Stimulated activated CD4-positive, alpha-beta T cell treated with anti-CD3 and anti-CD28 coated beads, TNF-alpha, amount 100 ng/mL, for 24 hours (primary cell): ENCODE data around the gene C17orf58.
"Not testable (repeated sequence)": the region's sequence is repeated elsewhere in the genome, so short reads cannot be mapped to it uniquely, and the experiment has no call there.

Source experiments
- DNase-seq, 3 experiments: peaks; one replicate each; pipeline ENCODE4 v3.0.0-alpha.2; 2020; ENCODE audit warnings: low read depth in 3 of 3

The C17orf58 gene

DNA sequence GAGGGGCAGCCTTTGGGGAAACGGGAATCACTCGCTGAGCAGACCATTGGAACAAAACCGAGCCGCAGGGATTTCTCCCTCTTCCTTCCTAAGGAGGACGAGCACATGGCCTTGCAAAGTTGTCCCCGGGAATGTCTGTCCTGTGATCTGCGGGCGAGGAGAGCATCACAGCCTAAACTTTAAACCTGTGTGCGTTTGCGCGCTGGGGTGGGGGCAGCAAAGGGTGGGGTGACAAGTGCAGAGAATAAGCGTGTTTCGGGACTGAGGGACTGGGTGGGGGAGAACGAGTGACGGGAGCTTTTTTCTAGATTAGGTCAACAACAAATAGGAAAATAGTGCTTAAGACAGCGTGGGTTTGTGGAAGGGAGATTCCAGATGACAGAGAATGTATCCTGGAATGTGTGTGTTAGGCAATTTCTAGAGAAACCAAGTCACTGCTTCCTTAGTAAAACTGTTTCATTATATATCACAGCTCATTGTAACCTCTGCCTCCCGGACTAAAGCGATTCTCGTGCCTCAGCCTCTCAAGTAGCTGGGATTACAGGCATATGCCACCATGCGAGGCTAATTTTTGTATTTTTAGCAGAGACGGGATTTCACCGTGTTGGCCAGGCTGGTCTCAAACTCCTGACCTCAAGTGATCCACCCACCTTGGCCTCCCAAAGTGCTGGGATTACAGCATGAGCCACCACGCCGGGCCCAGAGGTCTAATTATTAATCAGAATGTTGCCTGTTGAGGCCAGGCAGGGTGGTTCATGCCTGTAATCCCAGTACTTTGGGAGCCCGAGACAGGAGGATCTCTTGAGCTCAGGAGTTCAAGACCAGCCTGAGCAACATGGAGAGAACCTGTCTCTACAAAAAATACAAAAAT is at the start of gene C17orf58:
Gene C17orf58, minus strand, starts transcription at position 169 of the 871 bp plus-strand sequence. CDS start 271 bp downstream, outside the sequence.
- peak in 1 of 3 experiments; percentile 43 for DNase-seq

- DNase-seq: no peak
Observed at GRCh38 chr17:68036304-68037147, 40.3 kb upstream of the C17orf58 start.

DNA sequence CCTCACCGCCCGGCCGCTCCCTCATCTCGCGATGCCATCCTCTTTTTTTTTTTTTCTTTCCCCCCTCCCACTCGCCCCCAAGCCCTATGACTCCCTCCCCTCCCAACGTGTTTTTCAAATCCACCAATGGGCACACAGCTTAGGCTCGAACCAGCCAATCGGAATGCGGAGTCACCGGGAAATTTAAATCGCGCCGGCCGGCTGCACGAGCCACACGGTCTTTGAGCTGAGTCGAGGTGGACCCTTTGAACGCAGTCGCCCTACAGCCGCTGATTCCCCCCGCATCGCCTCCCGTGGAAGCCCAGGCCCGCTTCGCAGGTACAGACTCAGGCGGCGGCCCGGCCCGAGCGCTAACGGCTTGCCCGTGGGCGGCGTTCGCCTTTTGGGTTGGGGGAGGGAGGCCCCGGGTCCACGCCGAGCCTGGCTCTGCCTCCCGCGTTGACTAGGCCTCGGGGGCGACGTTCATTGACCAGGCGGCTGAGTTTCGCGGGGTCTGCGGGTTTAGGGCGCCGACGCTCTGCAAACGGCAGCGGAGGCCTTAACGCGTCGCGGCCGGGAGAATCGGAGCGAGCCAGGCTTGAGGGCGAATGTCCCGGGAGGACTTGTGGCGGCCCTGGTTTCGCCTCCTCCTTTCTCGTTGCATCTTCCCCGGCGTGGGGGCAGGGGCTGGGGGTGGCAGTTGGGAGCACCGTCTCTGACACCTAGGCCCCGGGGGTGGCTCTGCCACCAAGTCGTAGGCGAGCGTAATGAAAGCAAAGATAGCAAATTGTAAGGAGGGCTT is 39.4 kb upstream of the C17orf58 start, which contains the start of gene KPNA2:
Gene KPNA2, plus strand, starts transcription at position 213 of the 781 bp plus-strand sequence. CDS start 1,398 bp downstream, outside the sequence.
- DNase-seq: peak; percentile 77 to 89 (median 87)

DNA sequence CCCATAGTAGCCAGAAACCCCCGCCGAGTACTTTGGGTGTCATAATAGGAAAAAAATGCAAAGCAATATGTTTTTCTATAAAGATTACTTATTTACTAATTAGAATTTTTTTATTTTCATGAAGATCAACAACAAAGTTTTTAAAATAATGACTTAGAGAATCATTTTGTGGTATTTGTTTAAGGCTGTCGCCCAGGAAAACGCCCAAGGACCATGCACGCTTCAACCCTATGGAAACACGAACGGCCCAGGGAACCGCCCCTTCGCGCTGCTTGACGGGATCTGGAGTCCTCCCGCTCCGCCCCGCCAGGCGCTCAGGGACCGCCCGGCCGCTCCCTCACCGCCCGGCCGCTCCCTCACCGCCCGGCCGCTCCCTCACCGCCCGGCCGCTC is 38.9 kb upstream of the C17orf58 start:
- peak; percentile 78 to 93 (median 81) for DNase-seq

DNA sequence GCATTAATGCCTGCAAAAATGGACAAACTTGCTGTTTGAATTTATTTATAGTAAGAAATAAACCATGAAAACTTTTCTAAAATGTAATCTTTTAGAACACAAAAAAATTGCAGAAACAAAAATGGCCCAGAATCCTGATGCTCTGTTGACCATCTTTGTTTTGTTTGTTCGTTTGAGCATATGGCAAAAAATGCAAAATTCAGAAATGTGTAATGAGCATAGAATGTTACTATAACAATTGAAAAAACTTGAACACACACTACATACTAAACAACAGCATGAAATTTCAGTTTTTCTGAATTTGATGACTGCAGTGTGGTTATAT is 38.1 kb upstream of the C17orf58 start:
- DNase-seq: no peak

DNA sequence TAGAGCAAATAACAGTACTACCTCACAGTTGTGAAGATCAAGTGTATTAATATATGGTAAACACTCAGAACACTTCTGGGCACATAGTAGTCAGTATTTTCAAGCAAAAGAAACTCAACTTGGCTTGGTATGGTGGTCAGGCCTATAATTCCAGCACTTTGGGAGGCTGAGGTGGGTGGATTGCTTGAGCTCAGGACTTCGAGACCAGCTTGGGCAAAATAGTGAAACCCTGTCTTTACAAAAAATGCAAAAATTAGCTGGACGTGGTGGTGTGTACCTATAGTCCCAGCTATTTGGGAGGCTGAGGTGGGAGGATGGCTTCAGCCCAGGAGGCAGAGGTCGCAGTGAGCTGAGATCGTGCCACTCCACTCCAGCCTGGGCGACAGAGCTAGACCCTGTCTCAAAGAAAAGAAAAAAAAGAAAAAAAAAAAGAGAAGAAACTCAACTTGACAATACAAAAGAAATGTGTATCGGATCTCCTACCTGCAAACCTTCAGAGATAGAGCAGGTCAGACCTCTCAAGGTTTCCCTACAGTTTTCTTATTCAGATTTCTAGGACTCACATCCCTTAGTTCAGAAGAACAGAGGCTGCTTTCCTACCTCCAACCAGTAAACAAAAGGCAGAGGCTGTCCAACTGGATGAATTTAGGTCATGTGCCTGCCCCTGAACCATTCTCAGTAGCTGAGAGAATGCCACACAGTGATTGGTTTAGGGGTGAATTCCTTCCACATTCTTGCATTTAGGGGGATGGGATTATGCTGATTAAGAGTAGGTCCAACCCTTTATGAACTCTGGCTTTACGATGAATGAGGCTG is 37.6 kb upstream of the C17orf58 start:
- no peak for DNase-seq

GRCh38 chr17:68029512-68030215 is 33.4 kb upstream of the C17orf58 start:
- DNase-seq: no peak

GRCh38 chr17:68022547-68022946 is 26.3 kb upstream of the C17orf58 start:
- DNase-seq: not testable (repeated sequence)

DNA sequence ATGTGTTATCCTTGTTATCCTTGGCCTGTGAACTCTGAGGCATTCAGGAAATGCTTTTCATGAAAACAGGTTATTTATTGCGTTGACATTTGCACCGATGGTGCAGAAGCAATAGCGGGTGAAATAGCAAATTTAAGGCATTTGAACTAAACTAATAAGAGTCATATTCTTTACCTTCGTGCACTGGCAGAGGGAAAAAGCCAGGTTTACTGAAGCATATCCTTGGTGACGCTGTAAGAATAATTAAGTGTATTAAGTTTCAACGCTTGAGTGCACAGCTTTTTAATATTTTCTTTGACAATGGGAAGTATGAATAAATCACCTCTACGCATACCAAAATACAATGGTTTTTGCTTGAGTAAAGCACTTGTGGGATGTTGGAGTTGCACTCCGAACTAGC is 25.7 kb upstream of the C17orf58 start:
- DNase-seq: no peak

DNA sequence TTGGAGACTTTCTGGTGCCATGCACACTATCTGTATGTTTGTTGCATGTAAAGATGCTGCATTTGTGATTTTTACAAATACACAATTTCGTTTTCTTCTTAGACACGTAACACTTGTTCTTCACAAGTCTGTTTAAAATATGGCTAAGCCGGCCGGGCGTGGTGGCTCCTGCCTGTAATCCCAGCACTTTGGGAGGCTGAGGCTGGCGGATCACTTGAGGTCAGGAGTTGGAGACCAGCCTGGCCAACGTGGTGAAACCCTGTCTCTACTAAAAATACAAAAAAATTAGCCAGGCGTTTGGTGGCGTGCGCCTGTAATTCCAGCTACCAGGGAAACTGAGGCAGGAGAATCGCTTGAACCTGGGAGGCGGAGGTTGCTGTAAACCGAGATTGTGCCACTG is 24.5 kb upstream of the C17orf58 start:
- not testable (repeated sequence) for DNase-seq

- DNase-seq: no peak
Observed at GRCh38 chr17:68020409-68020756, 24.1 kb upstream of the C17orf58 start.

- peak; percentile 98 to 99 (median 98) for DNase-seq
Observed at GRCh38 chr17:68019675-68020408, 23.6 kb upstream of the C17orf58 start.

- DNase-seq: no peak
Observed at GRCh38 chr17:68019336-68019674, 23.0 kb upstream of the C17orf58 start.

DNA sequence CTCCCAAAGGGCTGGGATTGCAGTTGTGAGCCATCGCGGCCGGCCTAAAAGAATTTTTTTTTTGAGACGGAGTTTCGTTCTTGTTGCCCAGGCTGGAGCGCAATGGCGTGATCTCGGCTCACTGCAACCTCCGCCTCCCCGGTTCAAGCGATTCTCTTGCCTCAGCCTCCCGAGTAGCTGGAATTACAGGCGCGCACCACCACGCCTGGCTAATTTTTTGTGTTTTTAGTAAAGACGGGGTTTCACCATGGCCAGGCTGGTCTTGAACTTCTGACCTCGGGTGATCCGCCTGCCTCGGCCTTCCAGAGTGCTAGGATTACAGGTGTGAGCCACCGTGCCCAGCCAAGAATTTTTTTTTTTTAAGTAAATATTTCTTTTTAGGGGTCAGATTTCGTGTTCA is 22.2 kb upstream of the C17orf58 start:
- not testable (repeated sequence) for DNase-seq

DNA sequence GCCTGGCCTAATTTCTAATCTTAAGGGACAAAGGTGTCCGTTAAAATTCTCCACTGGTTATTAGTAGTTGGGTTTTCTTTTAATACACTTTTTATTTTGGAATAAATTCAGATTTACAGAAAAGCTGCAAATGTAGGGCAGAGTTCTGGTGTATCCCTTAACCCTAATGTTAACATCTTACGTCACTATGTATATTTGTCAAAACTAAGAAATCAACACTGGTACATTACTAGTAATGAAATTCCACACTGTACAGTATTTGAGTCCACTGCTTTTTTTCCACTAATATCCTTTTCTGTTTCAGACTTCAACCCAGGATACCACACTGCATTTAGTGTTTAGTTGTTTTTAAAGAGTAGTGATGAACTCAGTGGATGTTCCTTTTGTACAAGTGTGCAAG is 20.6 kb upstream of the C17orf58 start:
- no peak for DNase-seq

- DNase-seq: no peak
Observed at GRCh38 chr17:68015081-68015723, 18.9 kb upstream of the C17orf58 start.

DNA sequence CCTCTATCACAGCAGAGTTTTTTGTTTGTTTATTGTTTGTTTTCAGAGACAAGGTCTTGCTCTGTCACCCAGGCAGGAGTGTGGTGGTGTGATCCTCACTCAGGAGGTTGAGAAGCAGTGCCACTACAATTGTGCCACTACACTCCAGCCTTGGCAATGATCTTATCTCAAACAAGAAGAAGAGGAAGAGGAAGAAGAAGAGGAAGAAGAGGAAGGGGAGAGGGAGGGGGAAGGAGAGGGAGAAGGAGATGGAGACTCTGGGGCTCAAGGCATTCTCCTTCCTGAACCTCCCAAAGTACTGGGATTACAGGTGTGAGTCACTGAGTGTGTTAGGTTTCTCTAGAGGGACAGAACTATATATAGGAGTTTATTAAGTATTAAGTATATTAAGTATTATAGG is 17.1 kb upstream of the C17orf58 start:
- no peak for DNase-seq

DNA sequence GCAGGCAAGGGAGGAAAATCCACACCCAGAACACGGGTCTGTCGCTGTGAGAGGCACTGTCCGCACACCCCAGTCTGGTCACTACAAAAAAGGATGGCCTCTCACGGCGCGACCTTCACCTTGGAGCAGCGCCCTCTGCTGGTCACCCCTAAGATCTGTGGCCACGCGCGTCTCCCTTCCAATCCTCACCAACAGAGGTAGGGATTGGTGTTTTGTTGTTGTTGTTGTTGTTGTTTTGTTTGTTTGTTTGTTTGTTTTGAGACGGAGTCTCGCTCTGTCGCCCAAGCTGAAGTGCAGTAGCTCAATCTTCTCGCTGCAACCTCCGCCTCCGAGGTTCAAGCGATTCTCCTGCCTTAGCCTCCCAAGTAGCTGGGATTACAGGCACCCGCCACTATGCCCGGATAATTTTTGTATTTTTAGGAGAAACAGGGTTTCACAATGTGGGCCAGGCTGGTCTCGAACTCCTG is 15.0 kb upstream of the C17orf58 start:
- peak in 2 of 3 experiments; percentile 41 to 64 for DNase-seq

DNA sequence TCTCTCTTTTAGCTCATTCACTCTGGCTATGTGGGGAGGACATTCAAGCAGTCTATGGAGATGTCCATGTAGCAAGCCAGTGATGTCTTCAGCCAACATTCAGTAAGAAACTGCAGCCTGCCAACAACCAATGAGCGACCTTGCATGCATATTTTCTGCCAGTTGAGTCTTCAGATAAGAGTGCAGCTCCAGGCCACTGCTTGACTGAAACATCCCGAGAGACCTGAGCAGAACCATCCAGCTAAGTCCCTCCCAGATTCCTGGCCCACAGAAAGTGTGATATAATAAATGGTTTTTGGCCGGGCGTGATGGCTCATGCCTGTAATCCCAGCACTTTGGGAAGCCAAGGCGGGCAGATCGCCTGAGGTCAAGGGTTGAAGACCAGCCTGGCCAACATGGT is 10.5 kb upstream of the C17orf58 start:
- DNase-seq: no peak
